Measurements from ENCODE around the gene RIPOR3. TPM values are rescaled to one million over a fixed set of nuclear protein-coding genes. Genes with fewer than 3 reads are reported as not detected.

The RIPOR3 gene
- total RNA-seq, 1 donor from 2014 or later, result 0.31 TPM

- peaks cover 10% of the 10 kb centered on the region for H3K36me3 Mint-ChIP-seq (ENCODE audit: insufficient read depth)
- TF ChIP-seq CTCF (IDR thresholded peaks at IDR 0.05; ENCODE audit: unreplicated experiment), result no peak
- no peaks in the 10 kb centered on the region for H3K9me3 Mint-ChIP-seq (ENCODE audit: low read depth)
- no peak for DNase-seq (ENCODE audit: low spot score, unreplicated experiment)
- no peaks in the 10 kb centered on the region for H3K27me3 Mint-ChIP-seq
- peaks cover 4% of the 10 kb centered on the region for H3K4me1 Mint-ChIP-seq (ENCODE audit: low read depth)
- H3K4me3 Mint-ChIP-seq (ENCODE audit: low read depth), result no peak overlapping the region
- H3K27ac Mint-ChIP-seq, result no peak overlapping the region
Observed at GRCh38 chr20:50558483-50558925, 132.8 kb downstream of the RIPOR3 start.

GRCh38 chr20:50557549-50558134 is 133.7 kb downstream of the RIPOR3 start:
- H3K27ac Mint-ChIP-seq, result no peak overlapping the region
- no peak overlapping the region for H3K4me3 Mint-ChIP-seq (ENCODE audit: low read depth)
- peaks cover 6% of the 10 kb centered on the region for H3K36me3 Mint-ChIP-seq (ENCODE audit: insufficient read depth)
- H3K9me3 Mint-ChIP-seq (ENCODE audit: low read depth), result no peaks in the 10 kb centered on the region
- DNase-seq (ENCODE audit: low spot score, unreplicated experiment), result no peak
- TF ChIP-seq CTCF (IDR thresholded peaks at IDR 0.05; ENCODE audit: unreplicated experiment), result no peak
- H3K27me3 Mint-ChIP-seq, result no peaks in the 10 kb centered on the region
- H3K4me1 Mint-ChIP-seq (ENCODE audit: low read depth), result peaks cover 4% of the 10 kb centered on the region

GRCh38 chr20:50555662-50556061 is 135.7 kb downstream of the RIPOR3 start:
- DNase-seq (ENCODE audit: low spot score, unreplicated experiment), result no peak
- peaks cover 4% of the 10 kb centered on the region for H3K4me1 Mint-ChIP-seq (ENCODE audit: low read depth)
- H3K36me3 Mint-ChIP-seq (ENCODE audit: insufficient read depth), result peaks cover 4% of the 10 kb centered on the region

GRCh38 chr20:50554694-50555579 is 136.4 kb downstream of the RIPOR3 start:
- no peak for TF ChIP-seq CTCF (IDR thresholded peaks at IDR 0.05; ENCODE audit: unreplicated experiment)
- Mint-ChIP-seq H3K9me3 (ENCODE audit: low read depth) (no peaks in the 10 kb centered on the region), H3K27me3 (no peaks in the 10 kb centered on the region), H3K27ac (no peak overlapping the region), H3K4me1 (ENCODE audit: low read depth) (peaks cover 4% of the 10 kb centered on the region), H3K36me3 (ENCODE audit: insufficient read depth) (peaks cover 4% of the 10 kb centered on the region), H3K4me3 (ENCODE audit: low read depth) (no peak overlapping the region)
- no peak for DNase-seq (ENCODE audit: low spot score, unreplicated experiment)

More at GRCh38 chr20:50555662-50556061, 135.7 kb downstream of the RIPOR3 start:
- H3K27ac Mint-ChIP-seq, result peak overlapping the region; percentile 4
- H3K9me3 Mint-ChIP-seq (ENCODE audit: low read depth), result no peaks in the 10 kb centered on the region
- H3K27me3 Mint-ChIP-seq, result no peaks in the 10 kb centered on the region
- H3K4me3 Mint-ChIP-seq (ENCODE audit: low read depth), result no peak overlapping the region
- TF ChIP-seq CTCF (IDR thresholded peaks at IDR 0.05; ENCODE audit: unreplicated experiment), result no peak

GRCh38 chr20:50552979-50553378 is 138.4 kb downstream of the RIPOR3 start:
- Mint-ChIP-seq H3K4me3 (ENCODE audit: low read depth) (no peak overlapping the region), H3K9me3 (ENCODE audit: low read depth) (no peaks in the 10 kb centered on the region), H3K4me1 (ENCODE audit: low read depth) (peaks cover 9% of the 10 kb centered on the region), H3K27ac (no peak overlapping the region), H3K27me3 (no peaks in the 10 kb centered on the region), H3K36me3 (ENCODE audit: insufficient read depth) (peaks cover 3% of the 10 kb centered on the region)
- no peak for DNase-seq (ENCODE audit: low spot score, unreplicated experiment)
- TF ChIP-seq CTCF (IDR thresholded peaks at IDR 0.05; ENCODE audit: unreplicated experiment), result no peak

Measured in progenitor cell of endocrine pancreas (in vitro differentiated cells).